Measurements from ENCODE around the gene NEFH. TPM values are rescaled to one million over a fixed set of nuclear protein-coding genes. Genes with fewer than 3 reads are reported as not detected.
"Not testable (repeated sequence)": the region's sequence is repeated elsewhere in the genome, so short reads cannot be mapped to it uniquely, and the experiment has no call there.

The NEFH gene
- total RNA-seq, 2 donors from 2014 or later, result 0.92 to 1.7 TPM

GRCh38 chr22:29485448-29485847 lies 5.4 kb downstream of the NEFH start:
- H3K4me3 Mint-ChIP-seq, result no peak overlapping the region
- peaks cover 22% of the 10 kb centered on the region for H3K27me3 ChIP-seq (ENCODE audit: control insufficient read depth, insufficient read depth, low read length, poor library complexity, severe bottlenecking)
- H3K9me3 Mint-ChIP-seq, result peaks cover 6% of the 10 kb centered on the region
- no peak for DNase-seq
- H3K4me1 ChIP-seq (ENCODE audit: control insufficient read depth, insufficient read depth, low read length), result no peaks in the 10 kb centered on the region
- H3K27me3 Mint-ChIP-seq (ENCODE audit: insufficient read depth), result peaks cover 22% of the 10 kb centered on the region
- H3K27ac Mint-ChIP-seq, result no peak overlapping the region
- TF ChIP-seq, protein P1, sequence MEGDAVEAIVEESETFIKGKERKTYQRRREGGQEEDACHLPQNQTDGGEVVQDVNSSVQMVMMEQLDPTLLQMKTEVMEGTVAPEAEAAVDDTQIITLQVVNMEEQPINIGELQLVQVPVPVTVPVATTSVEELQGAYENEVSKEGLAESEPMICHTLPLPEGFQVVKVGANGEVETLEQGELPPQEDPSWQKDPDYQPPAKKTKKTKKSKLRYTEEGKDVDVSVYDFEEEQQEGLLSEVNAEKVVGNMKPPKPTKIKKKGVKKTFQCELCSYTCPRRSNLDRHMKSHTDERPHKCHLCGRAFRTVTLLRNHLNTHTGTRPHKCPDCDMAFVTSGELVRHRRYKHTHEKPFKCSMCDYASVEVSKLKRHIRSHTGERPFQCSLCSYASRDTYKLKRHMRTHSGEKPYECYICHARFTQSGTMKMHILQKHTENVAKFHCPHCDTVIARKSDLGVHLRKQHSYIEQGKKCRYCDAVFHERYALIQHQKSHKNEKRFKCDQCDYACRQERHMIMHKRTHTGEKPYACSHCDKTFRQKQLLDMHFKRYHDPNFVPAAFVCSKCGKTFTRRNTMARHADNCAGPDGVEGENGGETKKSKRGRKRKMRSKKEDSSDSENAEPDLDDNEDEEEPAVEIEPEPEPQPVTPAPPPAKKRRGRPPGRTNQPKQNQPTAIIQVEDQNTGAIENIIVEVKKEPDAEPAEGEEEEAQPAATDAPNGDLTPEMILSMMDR (conservative IDR thresholded peaks at IDR 0.05), result no peak
- peaks cover 3% of the 10 kb centered on the region for H3K36me3 ChIP-seq (ENCODE audit: control insufficient read depth, insufficient read depth, low read length)
- 84 to 89% methylated on average over 5 to 8 of the region's 8 CpGs for WGBS, 2 experiments (ENCODE audit: insufficient coverage in 1 of 2, insufficient read length in 1 of 2)
- peaks cover 4% of the 10 kb centered on the region for H3K36me3 Mint-ChIP-seq (ENCODE audit: low read depth)
- no peak overlapping the region for H3K27ac ChIP-seq (ENCODE audit: low read depth, low read length)
- H3K9me3 ChIP-seq (ENCODE audit: control insufficient read depth, low read length), result no peaks in the 10 kb centered on the region
- peaks cover 10% of the 10 kb centered on the region for H3K4me1 Mint-ChIP-seq
- H3K4me3 ChIP-seq (ENCODE audit: low read length), result no peak overlapping the region
- H3K9ac ChIP-seq (ENCODE audit: extremely low read depth, low read length, poor library complexity, severe bottlenecking), result no peak overlapping the region

- H3K4me1 ChIP-seq (ENCODE audit: control insufficient read depth, insufficient read depth, low read length), result no peaks in the 10 kb centered on the region
- H3K4me3 Mint-ChIP-seq, result no peak overlapping the region
- H3K4me3 ChIP-seq (ENCODE audit: low read length), result no peak overlapping the region
- H3K9me3 Mint-ChIP-seq, result no peaks in the 10 kb centered on the region
- no peak overlapping the region for H3K27ac ChIP-seq (ENCODE audit: low read depth, low read length)
- H3K27ac Mint-ChIP-seq, result no peak overlapping the region
- no peaks in the 10 kb centered on the region for H3K9me3 ChIP-seq (ENCODE audit: control insufficient read depth, low read length)
- peaks cover 4% of the 10 kb centered on the region for H3K27me3 Mint-ChIP-seq (ENCODE audit: insufficient read depth)
- TF ChIP-seq, protein P1 (conservative IDR thresholded peaks at IDR 0.05), result no peak
- H3K4me1 Mint-ChIP-seq, result no peaks in the 10 kb centered on the region
- H3K9ac ChIP-seq (ENCODE audit: extremely low read depth, low read length, poor library complexity, severe bottlenecking), result no peak overlapping the region
- WGBS, 2 experiments (ENCODE audit: insufficient coverage in 1 of 2, insufficient read length in 1 of 2), result 91 to 100% methylated on average over 4 to 6 of the region's 6 CpGs
- peaks cover 4% of the 10 kb centered on the region for H3K36me3 Mint-ChIP-seq (ENCODE audit: low read depth)
- no peak for DNase-seq
- H3K36me3 ChIP-seq (ENCODE audit: control insufficient read depth, insufficient read depth, low read length), result peaks cover 3% of the 10 kb centered on the region
- peaks cover 2% of the 10 kb centered on the region for H3K27me3 ChIP-seq (ENCODE audit: control insufficient read depth, insufficient read depth, low read length, poor library complexity, severe bottlenecking)
Observed at GRCh38 chr22:29487426-29487986, 7.5 kb downstream of the NEFH start.

- not testable (repeated sequence) for H3K4me1 Mint-ChIP-seq; H3K27ac ChIP-seq (ENCODE audit: low read depth, low read length); H3K4me3 Mint-ChIP-seq; H3K9me3 ChIP-seq (ENCODE audit: control insufficient read depth, low read length); H3K9ac ChIP-seq (ENCODE audit: extremely low read depth, low read length, poor library complexity, severe bottlenecking); H3K27me3 ChIP-seq (ENCODE audit: control insufficient read depth, insufficient read depth, low read length, poor library complexity, severe bottlenecking); DNase-seq; H3K27me3 Mint-ChIP-seq (ENCODE audit: insufficient read depth); H3K36me3 ChIP-seq (ENCODE audit: control insufficient read depth, insufficient read depth, low read length); H3K9me3 Mint-ChIP-seq; H3K27ac Mint-ChIP-seq; H3K36me3 Mint-ChIP-seq (ENCODE audit: low read depth); H3K4me1 ChIP-seq (ENCODE audit: control insufficient read depth, insufficient read depth, low read length); H3K4me3 ChIP-seq (ENCODE audit: low read length)
- 91 to 97% methylated on average over 8 of the region's 8 CpGs for WGBS, 2 experiments (ENCODE audit: insufficient coverage in 1 of 2, insufficient read length in 1 of 2)
Observed at GRCh38 chr22:29489127-29489780, 9.2 kb downstream of the NEFH start.
